ENCODE measurements around the gene CHRND.
A peak's percentile ranks its signal among the peaks of the same experiment; 100 is the strongest.
"Not testable (repeated sequence)": the region's sequence is repeated elsewhere in the genome, so short reads cannot be mapped to it uniquely, and the experiment has no call there.

The CHRND gene

DNA sequence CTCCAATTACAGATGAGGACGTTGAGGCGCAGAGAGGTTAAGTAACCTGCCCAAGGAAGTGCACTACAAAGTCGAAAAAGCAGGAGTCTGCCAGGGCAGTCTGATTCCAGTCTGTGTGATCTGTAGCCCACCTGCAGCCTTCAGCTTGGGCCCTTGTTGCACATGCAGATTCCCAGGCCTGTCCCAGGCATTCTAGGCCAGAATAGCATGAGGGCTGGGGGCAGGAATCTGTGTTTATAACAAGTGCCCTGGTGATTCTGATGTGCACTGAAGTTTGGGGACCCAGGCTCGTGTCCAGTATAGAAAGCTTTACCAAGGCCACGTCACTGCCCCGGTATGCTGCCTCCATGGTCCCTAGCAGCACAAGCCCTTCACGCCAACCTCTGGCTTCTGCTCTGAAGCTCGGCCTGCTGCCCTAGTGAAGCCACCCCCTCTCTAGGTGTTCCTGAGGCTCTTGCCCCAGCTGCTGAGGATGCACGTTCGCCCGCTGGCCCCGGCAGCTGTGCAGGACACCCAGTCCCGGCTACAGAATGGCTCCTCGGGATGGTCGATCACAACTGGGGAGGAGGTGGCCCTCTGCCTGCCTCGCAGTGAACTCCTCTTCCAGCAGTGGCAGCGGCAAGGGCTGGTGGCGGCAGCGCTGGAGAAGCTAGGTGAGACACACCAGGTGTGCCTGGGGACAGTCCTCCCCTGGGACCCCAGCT lies 18.1 kb downstream of the CHRND start:
- no peak for DNase-seq

DNA sequence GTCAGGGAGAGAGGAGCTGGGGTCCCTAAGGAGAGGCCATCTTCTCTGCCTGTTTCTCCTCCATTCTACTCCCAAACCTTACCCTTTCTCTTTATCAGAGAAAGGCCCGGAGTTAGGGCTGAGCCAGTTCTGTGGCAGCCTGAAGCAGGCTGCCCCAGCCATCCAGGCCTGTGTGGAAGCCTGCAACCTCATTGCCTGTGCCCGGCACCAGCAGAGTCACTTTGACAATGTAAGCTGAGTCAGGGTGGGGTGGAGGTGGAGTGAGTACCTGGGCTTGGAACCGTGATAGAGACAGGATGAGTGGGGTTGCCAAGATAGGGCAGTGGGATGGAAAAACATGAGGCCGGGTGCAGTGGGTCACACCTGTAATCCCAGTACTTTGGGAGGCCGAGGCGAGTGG lies 18.7 kb downstream of the CHRND start:
- DNase-seq = no peak

DNA sequence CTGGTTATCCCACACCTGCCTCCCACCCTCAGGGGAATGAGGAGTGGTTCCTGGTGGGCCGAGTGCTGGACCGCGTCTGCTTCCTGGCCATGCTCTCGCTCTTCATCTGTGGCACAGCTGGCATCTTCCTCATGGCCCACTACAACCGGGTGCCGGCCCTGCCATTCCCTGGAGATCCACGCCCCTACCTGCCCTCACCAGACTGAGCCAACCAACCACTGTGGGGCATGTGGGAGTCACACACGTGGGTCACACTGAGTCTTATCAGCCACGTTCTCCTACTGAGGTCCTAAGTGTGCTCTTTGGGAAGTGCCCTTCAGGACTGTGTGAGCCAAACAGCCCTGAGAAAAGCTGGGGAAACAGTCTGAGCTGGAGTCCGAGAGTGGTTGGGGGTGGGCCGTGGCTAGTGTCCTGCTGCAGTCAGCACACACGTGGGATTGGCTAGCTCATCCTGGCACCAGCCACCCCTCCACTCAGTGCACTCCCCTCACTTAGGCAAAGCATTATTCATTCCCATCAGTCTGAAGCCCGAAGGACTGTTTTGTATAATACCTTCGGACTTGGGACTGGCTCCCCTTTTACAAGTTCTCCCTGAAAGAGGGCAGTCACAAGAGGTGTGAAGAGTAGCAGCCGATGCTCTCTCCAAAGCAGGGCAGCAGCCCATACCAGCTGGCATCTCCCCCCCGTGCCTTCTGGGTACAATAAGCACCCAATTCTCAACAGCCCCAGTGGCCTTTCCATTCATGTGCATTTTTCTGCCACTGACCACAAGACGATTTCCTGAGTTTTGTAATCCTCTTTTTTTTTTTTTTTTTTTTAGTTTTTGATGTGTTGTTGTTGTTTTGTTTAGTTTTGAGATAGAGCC lies 19.8 kb downstream of the CHRND start:
- DNase-seq = no peak

DNA sequence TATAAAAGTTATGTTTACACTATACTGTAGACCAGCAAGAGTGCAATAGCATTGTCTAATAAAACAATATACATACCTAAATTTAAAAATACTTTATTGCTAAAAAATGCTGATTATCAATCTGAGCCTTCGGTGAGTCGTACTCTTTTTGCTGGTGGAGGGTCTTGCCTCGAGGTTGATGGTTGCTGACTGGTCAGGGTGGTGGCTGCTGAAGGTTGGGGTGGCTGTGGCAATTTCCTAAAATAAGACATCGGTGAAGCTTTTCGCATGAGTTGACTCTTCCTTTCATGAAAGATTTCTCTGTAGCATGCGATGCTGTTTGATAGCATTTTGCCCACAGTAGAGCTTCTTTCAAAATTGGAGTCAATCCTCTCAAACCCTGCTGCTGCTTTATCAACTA lies 22.0 kb downstream of the CHRND start:
- no peak for DNase-seq

DNA sequence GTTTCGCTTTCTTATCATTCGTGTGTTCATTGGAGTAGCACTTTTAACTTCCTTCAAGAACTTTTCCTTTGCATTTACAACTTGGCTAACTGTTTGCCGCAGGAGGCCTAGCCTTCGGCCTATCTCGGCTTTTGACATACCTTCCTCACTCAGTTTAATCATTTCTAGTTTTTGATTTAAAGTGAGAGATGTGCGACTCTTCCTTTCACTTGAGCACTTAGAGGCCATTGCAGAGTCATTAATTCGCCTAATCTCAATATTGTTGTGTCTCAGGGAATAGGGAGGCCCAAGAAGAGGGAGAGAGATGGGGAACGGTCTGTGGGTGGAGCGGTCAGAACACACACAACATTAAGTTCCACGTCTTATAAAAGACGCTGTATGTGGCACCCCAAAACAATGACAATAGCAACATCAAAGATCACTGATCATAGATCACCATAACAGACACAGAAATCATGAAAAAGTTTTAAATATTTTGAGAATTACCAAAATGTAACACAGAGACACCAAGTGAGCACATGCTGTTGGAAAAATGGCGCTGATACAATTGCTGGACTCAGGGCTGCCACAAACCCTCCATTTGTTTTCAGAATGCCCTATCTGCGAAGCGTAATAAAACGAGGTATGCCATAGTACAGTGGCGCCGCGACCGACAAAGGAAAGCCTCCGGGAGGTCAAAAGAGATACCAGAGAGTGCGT lies 23.8 kb downstream of the CHRND start:
- DNase-seq = no peak

DNA sequence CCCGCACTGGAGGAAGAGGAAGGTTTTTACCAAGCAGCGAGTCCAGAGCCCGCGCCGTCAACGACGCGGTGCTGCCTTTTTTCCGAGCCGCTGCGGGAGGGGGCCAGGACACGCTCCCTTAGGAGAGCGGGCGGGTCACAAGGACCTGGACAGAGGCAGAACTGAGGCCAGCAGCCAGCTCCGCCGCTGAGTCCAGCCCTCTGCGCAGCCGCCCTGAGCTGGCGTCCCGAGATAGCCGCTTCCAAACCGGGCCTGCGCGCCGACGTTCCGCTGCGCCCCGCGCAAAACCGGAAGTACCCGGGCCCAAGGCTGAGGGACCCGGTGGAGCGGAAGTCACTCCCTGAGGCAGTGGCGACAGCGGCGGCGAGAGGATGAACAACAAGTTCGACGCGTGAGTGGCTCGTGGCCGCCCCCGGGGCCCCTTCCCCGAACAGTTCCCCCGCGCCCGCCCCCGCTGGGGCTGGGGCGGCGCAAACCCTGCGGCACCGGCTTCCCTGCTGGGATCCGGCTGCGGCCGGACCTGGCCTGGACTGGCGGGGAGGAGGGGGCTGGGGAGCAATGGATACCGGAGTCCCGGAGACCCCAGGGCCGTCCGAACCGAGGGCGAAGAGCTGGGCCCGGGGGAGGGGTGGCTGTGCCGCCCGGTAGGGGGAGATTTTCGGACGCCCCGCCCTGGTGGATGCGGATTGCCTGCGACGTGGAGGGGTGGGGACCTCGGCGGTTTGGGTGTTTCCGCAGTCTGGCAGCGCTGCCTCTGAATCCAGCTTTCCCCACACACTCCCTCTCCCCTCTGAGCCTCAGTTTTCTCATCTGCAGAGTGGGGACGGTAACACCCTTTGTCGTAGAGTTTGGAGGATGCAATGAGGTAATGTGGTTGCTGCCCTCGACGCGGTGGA lies 24.6 kb downstream of the CHRND start, which contains the start of the genes EIF4E2 and TIGD1:
TSS of gene EIF4E2 (plus strand) at position 336 of the 896 bp plus-strand sequence. CDS start at position 372, 36 bp downstream.
TSS of gene TIGD1 (minus strand) at position 204 of the 896 bp plus-strand sequence. CDS start 675 bp downstream, outside the sequence.
- peak; percentile 61 for DNase-seq

DNA sequence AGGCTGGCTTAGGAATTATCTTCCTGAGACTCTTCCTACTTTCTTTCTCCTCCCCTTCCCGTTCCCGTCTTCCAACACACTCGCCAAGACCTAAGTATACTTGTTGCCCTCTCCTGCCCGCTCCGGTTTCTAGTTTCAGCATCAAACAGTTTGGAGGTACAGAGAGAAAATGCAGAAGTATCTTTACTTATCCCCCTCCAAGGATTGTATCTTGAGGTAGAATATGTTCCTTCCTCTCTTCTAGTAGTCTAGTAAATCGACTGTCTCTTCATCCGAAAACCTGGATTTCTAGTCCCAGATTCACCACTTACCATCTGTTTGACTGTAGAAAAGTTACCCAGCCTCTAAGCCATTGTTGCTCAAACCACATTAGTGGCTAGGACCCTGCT lies 25.3 kb downstream of the CHRND start:
- DNase-seq = no peak

DNA sequence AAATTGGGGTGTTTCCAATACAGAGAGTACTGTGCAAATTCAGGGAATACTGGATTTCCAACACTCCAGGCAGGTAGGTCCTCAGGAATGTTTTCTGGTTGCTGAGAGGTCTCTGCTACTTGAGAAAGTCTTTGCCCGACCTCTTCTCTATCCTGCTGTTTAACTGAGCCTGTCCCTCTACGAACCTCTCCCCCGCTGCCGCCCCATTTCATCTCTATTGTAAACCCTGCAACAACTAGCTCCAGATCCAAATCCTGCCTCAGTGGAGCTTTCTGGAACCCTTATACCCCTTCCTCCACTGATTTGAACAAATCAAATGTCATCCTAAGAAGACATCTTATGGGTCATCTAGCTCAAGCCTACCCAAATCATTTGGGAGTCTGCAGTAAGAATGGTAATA lies 25.8 kb downstream of the CHRND start:
- no peak for DNase-seq

DNA sequence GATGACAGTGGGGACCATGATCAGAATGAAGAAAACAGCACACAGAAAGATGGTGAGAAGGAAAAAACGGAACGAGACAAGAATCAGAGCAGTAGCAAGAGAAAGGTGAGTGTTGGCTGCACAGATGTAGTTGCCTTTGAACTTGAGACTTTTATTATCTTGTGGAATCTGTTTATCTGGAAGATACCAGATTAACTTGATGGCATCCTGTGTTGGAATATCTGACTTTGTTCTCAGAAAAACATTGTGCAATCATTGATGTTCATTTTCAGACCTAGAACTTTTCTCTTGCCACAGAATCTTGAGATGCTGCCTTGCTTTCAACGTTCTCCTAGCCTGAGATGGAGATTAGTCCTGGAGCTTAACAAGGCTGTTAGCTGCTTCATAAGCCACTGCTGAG lies 30.5 kb downstream of the CHRND start:
- DNase-seq = no peak

DNA sequence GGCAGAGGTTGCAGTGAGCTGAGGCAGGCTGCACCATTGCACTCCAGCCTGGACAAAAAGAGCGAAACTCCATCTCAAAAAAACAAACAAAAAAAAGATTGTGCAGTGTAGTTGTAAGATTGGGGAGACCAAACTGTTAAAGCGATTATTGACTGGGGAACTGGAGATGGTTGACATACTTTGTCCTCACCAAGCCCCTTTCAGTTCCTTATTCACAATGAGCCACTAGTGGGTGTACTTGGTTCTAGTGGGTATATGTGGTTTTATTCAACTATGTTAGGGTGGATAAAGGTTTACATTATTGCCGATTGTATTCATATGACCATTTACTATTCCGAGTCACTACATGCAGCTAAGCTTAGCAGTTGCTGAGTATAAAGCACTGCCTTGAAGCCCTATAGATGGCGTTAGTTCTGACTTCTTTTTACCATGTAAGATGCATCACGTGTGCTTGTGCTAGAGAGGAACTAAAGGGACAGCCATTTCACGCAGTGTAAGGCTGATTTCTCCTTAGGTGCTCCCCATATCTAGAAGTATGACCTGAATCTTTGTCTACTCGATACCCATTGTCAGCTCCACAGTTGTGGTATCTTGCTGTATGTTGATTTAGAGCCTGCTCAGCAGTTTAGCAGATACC lies 36.7 kb downstream of the CHRND start:
- no peak for DNase-seq

DNA sequence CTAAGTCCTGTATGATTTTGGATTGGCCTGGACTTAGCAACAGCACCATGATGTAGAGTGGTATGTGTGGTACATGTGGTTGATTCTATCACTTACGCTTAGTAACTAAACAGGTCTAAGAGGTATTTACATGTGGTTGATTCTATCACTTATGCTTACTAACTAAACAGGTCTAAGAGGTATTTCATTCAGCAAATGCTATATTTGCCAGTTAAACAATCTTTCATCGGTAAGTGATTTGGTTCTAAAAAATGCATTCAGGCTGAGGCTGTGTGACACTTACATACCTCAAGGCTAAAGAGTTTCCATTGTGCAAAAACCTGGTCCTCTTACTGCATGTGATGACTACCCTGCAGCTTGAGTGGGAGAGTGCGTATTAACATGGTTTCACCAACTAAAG lies 37.6 kb downstream of the CHRND start:
- DNase-seq = no peak

DNA sequence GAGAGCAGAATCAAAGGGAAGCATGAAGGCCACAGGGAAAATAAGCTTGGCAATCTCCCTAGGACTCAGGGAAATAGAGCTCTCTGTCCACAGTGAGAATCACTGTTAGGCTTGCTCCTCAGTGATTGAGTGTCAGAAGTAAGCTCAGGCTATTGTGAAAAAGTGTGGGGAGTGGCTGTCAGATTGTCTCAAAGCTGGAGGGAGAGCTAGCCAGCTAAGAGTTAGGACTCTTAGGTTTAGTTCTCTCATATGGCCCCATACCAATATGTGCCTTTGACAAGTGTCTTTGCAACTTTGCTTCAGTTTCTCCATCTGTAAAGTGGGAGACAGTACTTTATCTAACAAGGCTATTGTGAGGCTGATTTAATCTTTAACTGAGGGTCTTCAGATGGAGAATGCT lies 41.8 kb downstream of the CHRND start:
- DNase-seq = no peak

DNA sequence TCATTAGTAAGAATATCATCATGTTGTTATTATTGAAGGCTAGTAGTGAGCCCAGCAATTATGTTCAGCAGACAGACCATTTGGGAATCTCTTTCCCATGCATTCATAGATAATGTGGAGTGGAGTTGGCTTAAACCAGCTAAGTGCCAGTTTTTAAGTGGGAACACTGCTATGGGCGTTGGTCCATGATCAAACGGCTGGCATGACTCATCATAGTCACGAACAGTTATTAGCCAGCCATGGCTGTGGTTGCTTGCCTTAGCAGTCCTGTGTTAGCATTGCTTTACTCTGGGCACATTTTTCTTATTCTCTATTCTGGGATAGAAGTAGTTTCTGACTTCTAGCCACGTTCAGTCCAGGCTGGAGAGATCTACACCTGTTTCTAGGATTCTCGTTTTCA lies 42.2 kb downstream of the CHRND start:
- no peak for DNase-seq

DNA sequence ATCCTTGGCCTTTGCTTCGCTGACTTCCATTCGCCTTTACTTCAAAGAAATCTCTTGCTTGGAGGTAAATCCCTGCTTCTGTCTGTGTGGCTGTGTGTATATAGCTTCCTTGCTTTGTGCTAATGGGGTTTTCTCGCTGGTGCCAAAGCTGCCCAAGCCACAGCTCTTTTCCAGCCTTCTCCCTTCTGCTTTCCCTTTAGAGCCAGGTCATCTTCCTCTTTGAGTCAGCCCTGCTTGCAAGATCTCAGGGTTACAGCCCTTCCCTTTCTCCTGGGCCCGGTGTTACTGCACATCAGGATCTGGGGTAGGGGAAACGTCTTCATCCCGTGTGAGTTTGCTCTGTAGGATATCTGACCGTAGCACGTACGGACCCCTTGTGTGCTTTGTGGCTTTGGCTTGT lies 43.6 kb downstream of the CHRND start:
- DNase-seq = no peak

DNA sequence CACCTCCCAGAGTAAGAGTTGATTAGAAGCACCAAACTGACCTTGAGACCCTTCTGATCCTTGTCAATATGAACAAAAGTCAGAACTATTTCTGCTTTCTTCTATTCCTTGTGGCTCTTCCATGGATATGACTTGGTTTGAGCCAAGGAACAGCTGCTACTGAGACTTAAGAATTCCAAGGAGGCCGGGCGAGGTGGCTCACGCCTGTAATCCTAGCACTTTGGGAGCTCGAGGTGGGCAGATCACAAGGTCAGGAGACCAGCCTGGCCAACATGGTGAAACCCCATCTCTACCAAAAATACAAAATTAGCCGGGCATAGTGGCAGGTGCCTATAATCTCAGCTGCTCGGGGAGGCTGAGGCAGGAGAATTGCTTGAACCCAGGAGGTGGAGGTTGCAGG lies 44.5 kb downstream of the CHRND start:
- not testable (repeated sequence) for DNase-seq

DNA sequence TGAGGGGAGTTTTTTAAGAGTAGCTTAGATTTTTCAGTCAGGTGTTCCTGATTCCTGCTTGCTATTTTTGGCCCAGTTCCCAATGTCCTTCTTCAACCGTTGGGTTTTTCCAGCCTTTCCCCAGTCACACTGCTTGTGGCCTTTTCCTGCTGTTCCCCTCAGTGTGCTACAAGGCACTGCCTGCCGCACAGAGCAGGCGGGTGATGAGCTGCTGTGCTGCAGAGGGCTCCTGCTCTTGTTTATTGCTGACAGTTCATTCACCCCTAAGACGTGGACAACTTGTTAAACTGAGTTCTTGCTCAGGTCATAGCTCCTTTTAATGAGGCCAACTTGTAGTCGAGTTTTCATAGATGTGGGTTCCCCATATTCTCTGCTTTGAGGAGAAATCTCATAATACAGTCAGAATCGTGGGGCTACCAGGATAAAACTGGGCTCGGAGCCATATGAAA lies 45.1 kb downstream of the CHRND start:
- DNase-seq = no peak

DNA sequence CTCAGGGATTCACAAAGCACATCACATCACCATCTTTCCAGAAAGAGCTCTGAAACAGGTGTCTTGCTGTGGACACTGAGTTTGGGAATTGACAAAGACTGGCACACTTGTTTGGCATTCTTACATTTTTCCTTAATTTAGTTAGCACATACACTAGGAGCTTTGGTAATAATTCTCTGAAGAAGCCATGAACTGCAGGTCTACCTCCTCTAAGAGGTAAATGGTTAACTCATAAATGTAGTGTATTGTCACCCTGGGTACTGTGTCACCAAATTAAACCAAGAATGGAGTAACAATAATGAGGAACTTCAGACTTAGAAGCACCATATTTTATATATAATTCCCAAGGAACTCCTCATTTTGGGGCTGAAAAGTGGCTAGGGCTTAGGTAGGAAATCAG lies 47.1 kb downstream of the CHRND start:
- no peak for DNase-seq

DNA sequence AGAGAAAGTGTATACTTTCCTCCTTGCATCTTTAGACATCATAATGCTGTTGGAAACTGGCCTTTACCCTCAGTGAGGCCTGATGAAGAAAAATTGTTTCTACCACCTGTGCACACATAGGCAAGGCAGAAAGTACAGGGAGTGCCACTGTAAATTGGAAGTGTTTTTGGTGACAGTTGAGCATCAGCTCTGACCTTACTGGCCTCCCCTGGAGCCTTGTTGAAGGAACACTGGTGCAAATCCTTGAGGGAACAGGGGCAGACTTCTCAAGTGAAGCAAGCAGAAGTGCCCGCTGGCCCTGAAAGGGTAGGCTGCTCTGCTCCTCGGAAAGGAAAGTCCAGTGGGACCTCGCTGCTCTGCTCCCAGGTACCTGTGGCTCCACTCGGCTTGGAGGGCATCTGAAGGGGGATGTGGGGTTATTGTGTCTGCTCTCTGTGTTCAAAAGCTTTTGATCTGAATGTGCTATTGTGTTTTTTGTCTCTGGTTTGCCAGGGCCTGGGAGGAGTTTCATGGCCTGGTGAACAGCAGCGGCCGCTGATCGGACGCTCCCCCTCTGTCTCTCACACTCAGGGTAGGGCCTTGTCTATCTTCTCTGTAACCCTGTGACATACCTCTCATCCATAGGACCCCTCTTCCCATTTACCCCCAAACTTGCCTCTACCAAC lies 47.9 kb downstream of the CHRND start:
- no peak for DNase-seq

DNA sequence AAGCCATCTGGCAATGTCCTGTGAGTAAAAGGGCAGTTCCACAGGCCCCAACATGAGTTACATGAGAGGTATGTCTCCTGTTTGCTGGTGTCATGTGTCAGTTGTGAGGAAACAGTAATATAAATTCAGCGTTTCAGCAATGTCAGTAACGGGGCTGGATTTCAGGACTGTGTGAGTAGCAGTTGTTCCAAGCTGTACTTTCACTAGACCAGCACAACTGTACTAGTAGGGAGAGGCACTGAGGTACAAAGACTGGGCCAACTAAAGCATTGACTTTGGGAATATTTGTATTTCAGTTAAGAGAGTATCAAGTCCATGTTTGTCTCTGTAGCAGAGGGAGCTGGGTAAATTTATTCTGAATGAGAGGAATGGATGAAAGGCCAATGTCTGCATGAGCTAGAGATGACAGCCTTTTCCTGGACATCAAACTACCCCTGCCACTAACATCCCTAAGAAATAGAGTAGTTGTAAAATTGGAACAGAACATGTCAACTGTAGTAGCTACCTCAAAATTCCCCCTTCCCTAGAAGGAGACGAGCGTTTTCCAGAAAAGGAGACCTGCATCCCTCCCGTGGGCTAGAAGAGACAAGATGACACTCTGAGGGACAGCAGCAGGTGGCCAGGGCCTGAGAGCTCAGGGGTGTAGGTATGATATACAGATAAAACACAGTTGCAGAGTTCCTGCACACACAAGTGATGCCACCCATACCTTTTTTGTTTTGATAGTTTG lies 48.9 kb downstream of the CHRND start:
- DNase-seq = no peak

DNA sequence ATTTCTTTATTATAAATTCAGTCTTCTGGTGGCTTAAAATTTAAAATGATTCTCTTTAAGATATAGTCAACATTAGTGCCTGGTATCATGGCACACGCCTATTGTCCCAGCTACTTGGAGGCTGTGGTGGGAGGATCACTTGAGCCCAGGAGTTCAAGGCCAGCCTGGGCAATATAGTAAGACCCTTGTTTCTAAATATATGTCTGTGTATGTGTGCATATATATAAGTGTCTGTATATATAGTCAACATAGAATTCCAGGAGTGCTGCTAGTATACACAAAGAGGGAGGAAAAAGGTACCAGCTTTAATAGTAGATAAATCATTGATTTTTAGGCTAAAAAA lies 49.4 kb downstream of the CHRND start:
- no peak for DNase-seq

DNA sequence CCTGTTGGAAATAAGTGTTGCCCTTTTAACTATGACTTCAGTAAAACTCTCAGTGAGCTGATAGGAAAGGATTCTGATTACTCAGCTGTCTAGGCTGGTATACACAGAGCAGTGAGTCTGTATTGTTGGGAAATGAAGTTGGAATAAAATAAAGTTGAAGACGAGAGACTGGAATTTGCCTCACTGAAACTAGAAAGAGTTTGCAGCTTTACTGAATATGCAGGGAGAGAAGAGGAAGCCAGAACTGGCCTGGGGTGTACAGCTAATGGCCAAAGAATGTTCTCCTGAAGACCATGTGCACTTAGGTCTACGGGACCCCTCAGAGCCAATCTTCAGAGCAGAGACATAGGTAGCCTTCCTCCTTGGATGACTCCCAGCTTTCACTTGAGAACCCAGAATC lies 51.0 kb downstream of the CHRND start:
- DNase-seq = no peak
